Amygdala (tissue), 56 donors: ENCODE measurements around the gene NADSYN1.
"Not testable (repeated sequence)": the region's sequence is repeated elsewhere in the genome, so short reads cannot be mapped to it uniquely, and the experiment has no call there.

Experiments
- DNase-seq, 56 donors: peaks; one replicate each; lab custom pipeline; 2025; lab: John Stamatoyannopoulos, UW

NADSYN1 gene

GRCh38 chr11:71453037-71453917 is at the start of gene NADSYN1:
TSS of gene NADSYN1 (plus strand) at chr11:71453203. CDS start at chr11:71453297, 94 bp downstream.
- DNase-seq: peak in 55 of 56 donors; percentile 80 to 98 (median 93)

GRCh38 chr11:71404209-71404608 is 48.8 kb upstream of the NADSYN1 start:
- DNase-seq: no peak

- no peak for DNase-seq
Measured at GRCh38 chr11:71406681-71407080, 46.3 kb upstream of the NADSYN1 start.

GRCh38 chr11:71407356-71407755 is 45.6 kb upstream of the NADSYN1 start:
- DNase-seq: no peak

- DNase-seq: no peak
Measured at GRCh38 chr11:71408826-71409225, 44.2 kb upstream of the NADSYN1 start.

GRCh38 chr11:71410363-71410966 is 42.5 kb upstream of the NADSYN1 start:
- no peak for DNase-seq

- no peak for DNase-seq
Measured at GRCh38 chr11:71414645-71415044, 38.4 kb upstream of the NADSYN1 start.

- peak in 18 of 56 donors; percentile 11 to 60 (median 43) for DNase-seq
Measured at GRCh38 chr11:71418643-71419042, 34.4 kb upstream of the NADSYN1 start.

GRCh38 chr11:71420455-71421241 is 32.4 kb upstream of the NADSYN1 start:
- peak in 14 of 56 donors; percentile 5 to 46 (median 19) for DNase-seq

GRCh38 chr11:71421392-71421950 is 31.5 kb upstream of the NADSYN1 start:
- DNase-seq: no peak

GRCh38 chr11:71422318-71422717 is 30.7 kb upstream of the NADSYN1 start:
- not testable (repeated sequence) for DNase-seq

GRCh38 chr11:71423181-71423790 is 29.7 kb upstream of the NADSYN1 start:
- DNase-seq: no peak

- DNase-seq: no peak
Measured at GRCh38 chr11:71425409-71425808, 27.6 kb upstream of the NADSYN1 start.

GRCh38 chr11:71425860-71426259 is 27.1 kb upstream of the NADSYN1 start:
- no peak for DNase-seq

- DNase-seq: no peak
Measured at GRCh38 chr11:71426413-71426812, 26.6 kb upstream of the NADSYN1 start.

GRCh38 chr11:71428861-71429435 is 24.1 kb upstream of the NADSYN1 start:
- DNase-seq: peak in 4 of 56 donors; percentile 7 to 30 (median 22)

GRCh38 chr11:71429701-71430100 is 23.3 kb upstream of the NADSYN1 start:
- no peak for DNase-seq

- DNase-seq: no peak
Measured at GRCh38 chr11:71430166-71430565, 22.8 kb upstream of the NADSYN1 start.

GRCh38 chr11:71431271-71431670 is 21.7 kb upstream of the NADSYN1 start:
- DNase-seq: no peak
